Loucy (cell line): Measurements from ENCODE around the gene ACP6.

ENCODE experiments used
- H2AFZ ChIP-seq: fragments of 200-600 bp; sonication (generic); 2 replicates; pipeline ENCODE4 v1.6.0; 2016; ENCODE audit warnings: antibody characterized with exemption, mild to moderate bottlenecking, low read length, moderate library complexity
- H3F3A ChIP-seq: fragments of 200-600 bp; 2 replicates; pipeline ENCODE4 v1.6.0; 2016; ENCODE audit warnings: antibody characterized with exemption, low read depth, mild to moderate bottlenecking
- H3K27me3 ChIP-seq: fragments of 200-600 bp; sonication (generic); 2 replicates; pipeline ENCODE4 v1.6.1; 2014; ENCODE audit warnings: low read length, mild to moderate bottlenecking; ENCODE audit not compliant: insufficient read depth, poor library complexity, severe bottlenecking
- H3K36me3 ChIP-seq: fragments of 200-600 bp; sonication (generic); 2 replicates; pipeline ENCODE4 v1.6.1; 2016; ENCODE audit warnings: low read length; ENCODE audit not compliant: insufficient read depth
- H3K4me1 ChIP-seq: fragments of 200-600 bp; sonication (generic); 2 replicates; pipeline ENCODE4 v1.5.1; 2014; ENCODE audit warnings: low read length, mild to moderate bottlenecking; ENCODE audit not compliant: insufficient read depth, poor library complexity, severe bottlenecking
- H3K4me2 ChIP-seq: fragments of 200-600 bp; sonication (generic); 2 replicates; pipeline ENCODE4 v1.6.0; 2014; ENCODE audit warnings: antibody characterized with exemption, low read length, low read depth, mild to moderate bottlenecking; ENCODE audit not compliant: poor library complexity, severe bottlenecking
- H3K4me3 ChIP-seq: fragments of 200-600 bp; sonication (generic); 2 replicates; pipeline ENCODE4 v1.5.1; 2014; ENCODE audit warnings: low read length, mild to moderate bottlenecking, mixed read lengths; ENCODE audit not compliant: poor library complexity, severe bottlenecking
- H3K79me2 ChIP-seq: fragments of 200-600 bp; sonication (generic); 2 replicates; pipeline ENCODE4 v1.6.1; 2014; ENCODE audit warnings: low read length; ENCODE audit not compliant: insufficient read depth
- H3K9ac ChIP-seq: fragments of 200-600 bp; sonication (generic); 2 replicates; pipeline ENCODE4 v1.6.0; 2014; ENCODE audit warnings: mild to moderate bottlenecking, low read depth, low read length, moderate library complexity; ENCODE audit not compliant: poor library complexity, severe bottlenecking
- H3K9me2 ChIP-seq: fragments of 200-600 bp; sonication (generic); replicated peaks from 2 replicates; pipeline ENCODE4 v1.6.1; 2016; ENCODE audit warnings: low read depth, low read length, mixed read lengths
- H3K9me3 ChIP-seq: fragments of 200-600 bp; sonication (generic); 2 replicates; pipeline ENCODE4 v1.6.1; 2014; ENCODE audit warnings: mild to moderate bottlenecking, antibody characterized with exemption, low read length, low read depth; ENCODE audit not compliant: insufficient read depth
- H4K20me1 ChIP-seq: fragments of 200-600 bp; sonication (generic); 2 replicates; pipeline ENCODE4 v1.6.0; 2014; ENCODE audit warnings: antibody characterized with exemption, low read length, mild to moderate bottlenecking; ENCODE audit not compliant: insufficient read depth, poor library complexity, severe bottlenecking
- CTCF ChIP-seq: fragments of 200-600 bp; sonication (generic); conservative IDR thresholded peaks from 2 replicates; pipeline ENCODE4 v1.5.1; 2014; ENCODE audit warnings: mild to moderate bottlenecking, antibody characterized with exemption, low read length
- EZH2phosphoT487 ChIP-seq: fragments of 200-600 bp; IDR thresholded peaks from 2 replicates; pipeline ENCODE4 v1.6.1; 2018; ENCODE audit warnings: antibody characterized with exemption, mild to moderate bottlenecking, moderate library complexity, borderline replicate concordance

ACP6 gene

GRCh38 chr1:147611586-147611985 lies 58.7 kb downstream of the ACP6 start:
- Histone ChIP-seq H3K79me2 (no peaks in the 10 kb centered on the region), H3K4me3 (no peak overlapping the region), H2AFZ (no peak overlapping the region), H3K36me3 (peaks cover 67% of the 10 kb centered on the region), H3K27me3 (no peaks in the 10 kb centered on the region), H3F3A (no peaks in the 10 kb centered on the region), H3K9me3 (no peaks in the 10 kb centered on the region), H4K20me1 (no peaks in the 10 kb centered on the region), H3K9me2 (no peaks in the 10 kb centered on the region), H3K4me2 (no peak overlapping the region), H3K9ac (no peak overlapping the region), H3K4me1 (peaks cover 16% of the 10 kb centered on the region)
- no peak for TF ChIP-seq CTCF
- no peak for TF ChIP-seq EZH2phosphoT487

- Histone ChIP-seq H3K36me3 (peaks cover 63% of the 10 kb centered on the region), H3K9ac (no peak overlapping the region), H3K4me3 (no peak overlapping the region), H2AFZ (no peak overlapping the region), H3K27me3 (no peaks in the 10 kb centered on the region), H4K20me1 (no peaks in the 10 kb centered on the region), H3K9me2 (no peaks in the 10 kb centered on the region), H3K4me1 (peaks cover 16% of the 10 kb centered on the region), H3K9me3 (no peaks in the 10 kb centered on the region), H3F3A (no peaks in the 10 kb centered on the region), H3K79me2 (no peaks in the 10 kb centered on the region), H3K4me2 (no peak overlapping the region)
- no peak for TF ChIP-seq EZH2phosphoT487
These were observed 59.3 kb downstream of the ACP6 start for GRCh38 chr1:147611021-147611426.

- Histone ChIP-seq H3K4me2 (no peak overlapping the region), H3K9ac (no peak overlapping the region), H4K20me1 (no peaks in the 10 kb centered on the region), H3K79me2 (0 out of 2 replicates have a peak, but pooled peaks cover 3% of the 10 kb centered on the region), H3K9me2 (no peaks in the 10 kb centered on the region), H3K36me3 (peaks cover 49% of the 10 kb centered on the region), H3K27me3 (no peaks in the 10 kb centered on the region), H3F3A (no peaks in the 10 kb centered on the region), H2AFZ (no peak overlapping the region), H3K4me3 (no peak overlapping the region), H3K4me1 (peaks cover 16% of the 10 kb centered on the region), H3K9me3 (no peaks in the 10 kb centered on the region)
- no peak for TF ChIP-seq CTCF
- TF ChIP-seq EZH2phosphoT487: no peak
These were observed 61.0 kb downstream of the ACP6 start for GRCh38 chr1:147609358-147609757.

GRCh38 chr1:147608596-147608995 lies 61.7 kb downstream of the ACP6 start:
- Histone ChIP-seq H4K20me1 (no peaks in the 10 kb centered on the region), H3K4me1 (peaks cover 12% of the 10 kb centered on the region), H3K36me3 (peaks cover 44% of the 10 kb centered on the region; the same call in 1 of the 2 replicates), H3K4me2 (no peak overlapping the region), H2AFZ (no peak overlapping the region), H3K9ac (no peak overlapping the region), H3K9me3 (no peaks in the 10 kb centered on the region), H3F3A (no peaks in the 10 kb centered on the region), H3K79me2 (0 out of 2 replicates have a peak, but pooled peaks cover 6% of the 10 kb centered on the region), H3K27me3 (no peaks in the 10 kb centered on the region), H3K4me3 (no peak overlapping the region), H3K9me2 (no peaks in the 10 kb centered on the region)
- TF ChIP-seq EZH2phosphoT487: no peak
- TF ChIP-seq CTCF: no peak
